Activated CD4-positive, CD25-positive, alpha-beta regulatory T cell treated with anti-CD3 and anti-CD28 coated beads, Interleukin-2, amount 50 U/mL, for 24 hours (primary cell): ENCODE results near the gene ENTHD1.
A peak's percentile ranks its signal among the peaks of the same experiment; 100 is the strongest.

Experiments
- ATAC-seq, 2 donors: fragments of 150-1000 bp; cut with Tn5 transposase; one replicate each; pipeline ENCODE4 v1.10.0; 2021; ENCODE audit warnings: mild to moderate bottlenecking in 1 of 2, moderate library complexity in 1 of 2

The ENTHD1 gene

GRCh38 chr22:39893526-39893925, at the start of gene ENTHD1:
ENTHD1 (minus strand) TSS chr22:39893760; CDS start chr22:39887748, 6,012 bp downstream.
- ATAC-seq, result no peak

DNA sequence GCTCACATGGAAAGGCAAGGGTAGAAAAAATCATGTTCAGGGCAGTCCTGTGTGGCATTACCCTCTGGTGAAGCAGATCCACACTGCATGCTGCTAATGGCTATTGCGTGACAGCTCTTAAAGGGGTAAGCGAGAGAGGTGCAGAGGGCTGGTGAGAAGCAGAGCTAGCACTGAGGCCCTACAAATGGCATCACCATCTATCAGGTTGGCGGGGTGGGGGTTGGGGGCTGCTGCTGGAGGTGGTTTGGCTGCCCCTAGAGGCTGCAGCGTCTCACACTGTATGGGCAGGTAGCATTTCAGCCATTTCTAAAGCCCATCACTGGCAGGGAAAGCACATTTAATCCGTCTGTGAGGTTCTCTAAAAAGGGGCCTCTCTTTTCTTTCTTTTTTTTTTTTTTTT, 49.8 kb upstream of the ENTHD1 start:
- ATAC-seq, result peak in 1 of 2 donors; percentile 24

GRCh38 chr22:39942439-39943230, 49.1 kb upstream of the ENTHD1 start:
- ATAC-seq, result no peak

DNA sequence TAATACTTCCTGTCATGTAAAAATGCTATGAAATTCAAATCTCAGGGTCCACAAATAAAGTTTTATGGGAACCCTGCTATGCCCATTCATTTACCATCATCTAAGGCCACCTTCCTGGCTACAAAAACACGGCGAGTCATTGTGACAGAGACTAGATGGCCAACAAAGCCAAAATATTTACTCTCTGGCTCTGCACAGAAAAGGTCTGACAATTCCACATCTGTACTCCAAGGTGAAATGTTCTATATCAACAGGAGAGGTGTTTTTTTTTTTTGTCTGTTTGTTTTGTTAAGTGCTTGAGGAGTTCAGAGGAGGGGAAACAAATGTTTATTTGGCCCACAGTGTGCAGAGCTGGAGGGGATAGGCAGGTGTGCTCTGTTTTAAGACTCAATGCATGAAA, 48.0 kb upstream of the ENTHD1 start:
- ATAC-seq, result no peak

DNA sequence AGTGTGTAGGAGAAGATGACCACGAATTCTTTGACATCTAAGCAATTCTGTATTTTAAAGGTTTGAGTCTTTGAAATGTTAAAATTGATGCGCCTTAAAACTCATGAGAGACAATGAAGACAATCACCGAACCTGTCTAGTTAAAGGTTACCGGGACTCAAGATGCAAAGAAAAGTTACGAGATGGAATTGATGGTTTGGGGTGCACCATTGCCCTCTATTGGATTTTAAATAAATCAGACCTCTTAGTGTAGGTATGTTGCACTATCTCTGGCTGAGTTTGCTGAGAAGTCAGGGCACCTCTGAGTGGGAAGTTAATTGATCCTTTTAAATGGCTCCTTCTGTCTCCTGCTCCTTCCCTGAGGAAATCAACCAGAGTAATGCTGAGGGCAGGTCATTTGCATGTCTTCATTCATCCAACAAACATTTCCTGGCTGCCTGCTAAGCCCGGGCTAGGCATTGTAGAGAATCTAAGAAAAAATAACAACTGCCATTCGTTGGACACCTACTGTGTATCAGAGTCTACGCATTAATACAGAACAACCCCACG, 47.3 kb upstream of the ENTHD1 start:
- peak; percentile 27 to 52 for ATAC-seq

- ATAC-seq, result no peak
Measured at GRCh38 chr22:39939830-39940229, 46.3 kb upstream of the ENTHD1 start.

- peak; percentile 80 to 81 for ATAC-seq
Measured at GRCh38 chr22:39938509-39939111, 45.0 kb upstream of the ENTHD1 start.

DNA sequence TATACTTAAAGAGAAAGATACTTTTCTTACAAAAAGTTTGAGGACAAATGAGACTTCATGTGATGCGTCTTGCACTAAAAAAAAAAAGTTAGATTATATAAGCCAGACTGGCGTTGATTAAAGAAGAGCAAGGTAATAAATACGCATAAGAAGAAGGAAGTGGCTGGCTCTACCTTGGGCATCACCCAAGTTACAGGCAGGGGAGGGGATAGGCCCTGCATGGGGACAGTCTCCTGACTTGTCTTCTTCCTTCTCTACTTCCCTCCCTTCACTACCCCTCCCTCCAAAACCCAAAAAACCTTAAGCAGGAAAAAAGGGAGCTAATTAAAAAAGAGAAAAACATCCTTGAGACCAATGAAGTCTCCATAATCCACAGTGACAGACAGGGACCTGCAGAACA, 44.3 kb upstream of the ENTHD1 start:
- no peak for ATAC-seq

GRCh38 chr22:39936523-39937145, 43.1 kb upstream of the ENTHD1 start:
- ATAC-seq, result no peak

DNA sequence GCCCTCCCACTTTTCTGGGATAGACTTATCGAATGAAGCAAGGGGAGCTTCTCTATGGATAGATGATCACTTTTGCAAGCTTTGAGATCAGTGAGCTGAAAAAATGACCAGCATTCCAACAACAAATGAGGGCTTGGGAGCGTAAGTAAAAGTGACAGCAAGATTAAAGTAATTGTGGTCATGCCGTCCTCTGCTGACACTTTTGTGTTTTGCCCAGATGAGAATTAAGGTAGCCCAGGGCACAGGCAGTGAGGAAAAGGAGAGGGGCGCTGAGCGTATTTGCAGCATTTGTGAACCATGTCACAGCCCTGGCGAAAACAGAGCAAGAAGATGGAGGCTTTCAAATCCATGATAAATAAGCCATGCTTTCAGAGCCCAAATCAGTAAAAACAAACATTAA, 42.1 kb upstream of the ENTHD1 start:
- ATAC-seq, result no peak

GRCh38 chr22:39935116-39935515, 41.6 kb upstream of the ENTHD1 start:
- no peak for ATAC-seq

GRCh38 chr22:39933741-39934140, 40.2 kb upstream of the ENTHD1 start:
- ATAC-seq, result no peak

GRCh38 chr22:39932918-39933649, 39.5 kb upstream of the ENTHD1 start:
- peak in 1 of 2 donors; percentile 20 for ATAC-seq

DNA sequence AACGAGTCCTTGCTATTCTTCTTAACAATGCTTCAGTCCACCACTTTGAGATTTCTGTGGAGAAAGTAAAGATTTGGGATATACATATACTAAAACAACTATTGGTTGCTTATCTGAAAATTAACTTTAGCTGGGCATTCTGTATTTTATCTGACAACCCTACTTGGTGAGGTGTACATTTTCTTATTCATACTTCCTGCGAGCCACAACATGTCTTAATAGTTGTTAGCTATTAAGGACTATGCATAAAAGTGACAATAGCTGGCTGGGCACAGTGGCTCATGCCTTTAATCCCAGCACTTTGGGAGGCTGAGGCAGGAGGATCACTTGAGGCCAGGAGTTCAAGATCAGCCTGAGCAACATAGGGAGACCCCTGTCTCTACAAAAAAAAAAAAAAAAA, 38.6 kb upstream of the ENTHD1 start:
- no peak for ATAC-seq

DNA sequence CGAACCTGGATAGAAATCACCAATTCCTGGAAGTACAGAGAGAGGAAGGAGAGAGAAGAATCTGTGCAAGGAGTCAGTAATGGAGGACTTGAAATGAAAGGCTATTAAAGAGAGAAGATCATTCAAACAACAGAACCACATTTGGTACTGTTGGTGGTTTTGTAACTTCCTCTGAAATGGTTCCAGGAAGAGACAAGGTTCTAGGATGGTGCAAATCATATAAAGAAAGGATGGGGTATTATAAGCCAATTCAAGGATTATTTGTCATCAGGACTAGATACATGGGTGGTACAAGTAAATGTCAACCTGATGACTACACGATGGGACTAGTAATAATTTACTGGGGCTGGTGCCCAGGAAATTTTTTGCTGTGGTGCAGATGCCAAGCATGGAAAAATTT, 37.7 kb upstream of the ENTHD1 start:
- ATAC-seq, result peak; percentile 33 to 39

DNA sequence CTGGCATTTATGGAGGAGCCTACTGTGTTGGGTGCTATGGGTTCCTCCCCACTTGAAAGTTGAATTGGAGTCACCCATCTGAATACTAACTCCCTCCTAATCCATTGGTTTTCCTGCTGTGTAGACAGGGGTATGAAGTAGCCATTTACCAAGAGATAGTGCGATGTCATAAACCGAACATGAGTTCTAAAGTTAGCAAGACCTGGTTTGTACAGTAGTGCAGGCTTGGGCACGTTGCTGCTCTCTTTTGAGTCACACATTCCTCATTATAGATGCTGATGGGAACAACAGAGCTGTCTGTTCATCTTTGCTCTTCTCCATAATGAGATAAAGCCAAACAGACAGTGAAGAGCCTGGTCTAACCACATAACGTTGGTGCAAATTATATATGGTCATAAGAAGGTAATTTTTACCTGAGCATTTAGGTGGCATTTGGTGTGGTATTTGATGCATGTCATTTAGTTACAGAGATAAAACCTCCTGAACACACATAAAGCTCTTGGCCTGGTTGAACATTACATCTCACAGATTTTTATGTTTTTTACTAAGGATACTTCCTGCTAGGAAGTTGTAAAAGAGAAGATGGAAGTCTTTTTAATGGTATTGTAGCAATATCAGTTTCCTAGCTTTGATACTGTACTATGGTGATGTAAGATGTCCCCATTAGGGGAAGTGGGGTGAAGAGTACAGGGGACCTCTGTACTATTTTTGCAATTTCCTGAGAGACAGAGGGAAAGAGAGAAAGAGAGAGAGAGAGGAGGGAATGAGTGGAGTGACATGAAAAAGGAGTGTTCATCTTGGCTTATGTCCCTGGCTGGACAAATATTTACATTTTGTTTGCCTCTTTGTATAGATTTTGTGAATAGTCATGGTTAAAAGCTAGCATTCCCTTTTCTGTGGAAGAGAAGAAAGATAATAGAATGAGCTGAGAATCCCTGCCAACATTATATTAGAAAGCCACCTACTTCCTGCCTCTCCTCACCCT, 35.3 kb upstream of the ENTHD1 start:
- peak; percentile 38 to 40 for ATAC-seq

DNA sequence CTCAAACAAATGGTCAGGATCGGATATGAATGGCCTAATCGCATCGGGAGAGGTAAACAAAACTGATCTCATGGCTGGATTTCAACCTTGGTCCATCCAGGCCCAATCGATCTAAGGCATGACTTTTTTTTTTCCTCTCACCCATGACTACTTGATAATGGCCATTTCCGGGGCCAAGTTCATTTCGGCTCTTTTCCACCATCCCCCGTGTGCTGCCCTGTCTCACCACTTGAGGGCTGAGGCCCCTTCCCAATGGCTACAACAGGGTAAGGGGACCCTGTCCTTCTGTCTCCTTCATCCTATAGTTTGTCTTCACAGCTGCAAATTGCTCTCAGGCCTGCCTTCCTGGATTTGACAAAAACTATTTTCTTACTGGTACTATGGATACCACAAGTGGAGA, 34.0 kb upstream of the ENTHD1 start:
- peak in 1 of 2 donors; percentile 33 for ATAC-seq

DNA sequence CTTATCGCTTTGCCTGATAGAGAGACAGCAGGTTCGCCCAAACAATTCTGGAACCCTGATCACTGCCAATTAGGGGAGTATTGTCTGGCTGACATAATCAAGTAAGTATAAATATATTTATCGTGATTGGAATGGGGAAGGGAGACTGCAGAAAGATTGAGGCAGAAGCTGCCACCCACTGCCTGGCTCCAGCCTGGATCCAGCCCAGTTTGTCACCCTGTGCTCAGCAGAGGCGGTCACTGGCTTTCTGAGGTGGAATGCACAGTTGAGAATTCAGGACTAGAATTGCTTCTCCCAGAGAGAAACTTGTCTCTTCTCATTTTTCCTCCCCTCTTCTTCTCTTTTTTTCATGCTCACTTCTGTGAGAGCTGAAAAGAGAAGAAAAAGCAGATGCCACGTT, 33.2 kb upstream of the ENTHD1 start:
- ATAC-seq, result no peak

DNA sequence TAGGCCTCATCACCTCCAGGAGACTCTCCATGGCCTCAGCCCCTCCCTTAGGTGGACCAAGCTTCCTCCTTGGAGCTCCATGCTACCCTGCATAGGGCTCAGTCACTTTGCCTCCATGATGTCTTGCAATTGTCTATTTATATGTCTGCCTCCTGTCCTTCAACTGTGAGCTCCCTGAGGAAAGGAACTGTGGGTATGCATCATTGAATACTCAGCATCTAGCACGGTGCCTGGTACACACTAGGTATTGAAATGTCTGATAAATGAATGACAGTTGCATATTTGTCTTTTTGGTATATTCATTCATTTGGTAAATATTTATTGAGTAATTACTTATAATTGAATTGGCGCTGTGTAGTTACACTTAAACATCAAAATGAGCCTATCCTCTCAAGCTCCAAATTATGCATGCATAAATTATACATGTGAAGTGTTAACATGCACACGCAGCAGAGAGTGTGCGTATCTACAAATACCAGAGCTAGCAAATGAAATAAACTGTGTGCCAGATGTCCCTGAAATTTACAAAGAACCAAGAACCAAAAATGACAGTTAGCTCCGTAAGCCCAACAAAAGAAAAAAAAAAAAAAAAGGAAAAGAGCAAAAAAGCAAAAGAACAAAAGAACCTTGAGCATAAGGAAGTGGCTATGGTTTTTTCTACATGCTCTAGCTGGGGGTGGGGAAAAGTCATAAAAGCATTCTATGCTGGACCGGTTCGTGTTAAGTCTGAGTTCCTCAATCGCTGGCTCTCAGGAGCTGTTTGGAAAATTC, 32.5 kb upstream of the ENTHD1 start:
- peak; percentile 22 to 37 for ATAC-seq

GRCh38 chr22:39925273-39925672, 31.7 kb upstream of the ENTHD1 start:
- ATAC-seq, result no peak

GRCh38 chr22:39924286-39924685, 30.7 kb upstream of the ENTHD1 start:
- no peak for ATAC-seq
